ENCODE data around the gene ATP8A1.

Gene ATP8A1

GRCh38 chr4:42417550-42417949, 239.4 kb downstream of the ATP8A1 start:
- no peak for DNase-seq (ENCODE audit: low read depth)
- H3K4me3 ChIP-seq (ENCODE audit: control insufficient read depth, low read depth, low read length): no peak overlapping the region

GRCh38 chr4:42416017-42416416, 240.9 kb downstream of the ATP8A1 start:
- no peak for DNase-seq (ENCODE audit: low read depth)
- no peak for TF ChIP-seq CTCF (conservative IDR thresholded peaks at IDR 0.05; ENCODE audit: control insufficient read depth, insufficient read depth, low read depth, low read length)

More at GRCh38 chr4:42417550-42417949, 239.4 kb downstream of the ATP8A1 start:
- TF ChIP-seq CTCF (conservative IDR thresholded peaks at IDR 0.05; ENCODE audit: control insufficient read depth, insufficient read depth, low read depth, low read length): no peak

GRCh38 chr4:42415281-42415680, 241.6 kb downstream of the ATP8A1 start:
- no peak for TF ChIP-seq CTCF (conservative IDR thresholded peaks at IDR 0.05; ENCODE audit: control insufficient read depth, insufficient read depth, low read depth, low read length)
- H3K4me3 ChIP-seq (ENCODE audit: control insufficient read depth, low read depth, low read length): no peak overlapping the region
- no peak for DNase-seq (ENCODE audit: low read depth)

More at GRCh38 chr4:42416017-42416416, 240.9 kb downstream of the ATP8A1 start:
- H3K4me3 ChIP-seq (ENCODE audit: control insufficient read depth, low read depth, low read length): no peak overlapping the region

GRCh38 chr4:42412251-42412650, 244.7 kb downstream of the ATP8A1 start:
- DNase-seq (ENCODE audit: low read depth): peak; percentile 83
- no peak for TF ChIP-seq CTCF (conservative IDR thresholded peaks at IDR 0.05; ENCODE audit: control insufficient read depth, insufficient read depth, low read depth, low read length)
- no peak overlapping the region for H3K4me3 ChIP-seq (ENCODE audit: control insufficient read depth, low read depth, low read length)

- no peak overlapping the region for H3K4me3 ChIP-seq (ENCODE audit: control insufficient read depth, low read depth, low read length)
Measured at GRCh38 chr4:42411803-42412202, 245.1 kb downstream of the ATP8A1 start.

GRCh38 chr4:42410446-42410845, 246.5 kb downstream of the ATP8A1 start:
- no peak overlapping the region for H3K4me3 ChIP-seq (ENCODE audit: control insufficient read depth, low read depth, low read length)
- TF ChIP-seq CTCF (conservative IDR thresholded peaks at IDR 0.05; ENCODE audit: control insufficient read depth, insufficient read depth, low read depth, low read length): no peak
- DNase-seq (ENCODE audit: low read depth): no peak

More at GRCh38 chr4:42411803-42412202, 245.1 kb downstream of the ATP8A1 start:
- TF ChIP-seq CTCF (conservative IDR thresholded peaks at IDR 0.05; ENCODE audit: control insufficient read depth, insufficient read depth, low read depth, low read length): no peak
- DNase-seq (ENCODE audit: low read depth): peak; percentile 62

GRCh38 chr4:42404001-42404400, 252.9 kb downstream of the ATP8A1 start:
- H3K4me3 ChIP-seq (ENCODE audit: control insufficient read depth, low read depth, low read length): no peak overlapping the region
- no peak for DNase-seq (ENCODE audit: low read depth)
- no peak for TF ChIP-seq CTCF (conservative IDR thresholded peaks at IDR 0.05; ENCODE audit: control insufficient read depth, insufficient read depth, low read depth, low read length)
